ENCODE measurements around the gene PPCDC.

PPCDC gene

GRCh38 chr15:75019916-75020315, 3.5 kb upstream of the PPCDC start:
- no peak for TF ChIP-seq CTCF (conservative IDR thresholded peaks at IDR 0.05; ENCODE audit: low read length)
- no peak for TF ChIP-seq EZH2phosphoT487 (IDR thresholded peaks at IDR 0.05; ENCODE audit: borderline replicate concordance)
- Histone ChIP-seq H3K4me3 (ENCODE audit: low read length, poor library complexity, severe bottlenecking) (no peak overlapping the region), H3K9me3 (ENCODE audit: insufficient read depth, low read depth, low read length) (no peaks in the 10 kb centered on the region), H3K27me3 (ENCODE audit: insufficient read depth, low read length, poor library complexity, severe bottlenecking) (no peaks in the 10 kb centered on the region), H4K20me1 (ENCODE audit: insufficient read depth, low read length, poor library complexity, severe bottlenecking) (no peaks in the 10 kb centered on the region), H3K4me2 (ENCODE audit: low read depth, low read length, poor library complexity, severe bottlenecking) (no peak overlapping the region), H2AFZ (ENCODE audit: low read length) (no peak overlapping the region), H3K4me1 (ENCODE audit: insufficient read depth, low read length, poor library complexity, severe bottlenecking) (peaks cover 11% of the 10 kb centered on the region), H3K36me3 (ENCODE audit: insufficient read depth, low read length) (no peaks in the 10 kb centered on the region), H3K9ac (ENCODE audit: low read depth, low read length, poor library complexity, severe bottlenecking) (no peak overlapping the region), H3K79me2 (ENCODE audit: insufficient read depth, low read length) (peaks cover 14% of the 10 kb centered on the region), H3F3A (ENCODE audit: low read depth) (no peaks in the 10 kb centered on the region), H3K9me2 (replicated peaks; ENCODE audit: low read depth, low read length) (no peaks in the 10 kb centered on the region)

GRCh38 chr15:75021341-75021740, 2.0 kb upstream of the PPCDC start:
- Histone ChIP-seq H3K4me3 (ENCODE audit: low read length, poor library complexity, severe bottlenecking) (no peak overlapping the region), H3K4me1 (ENCODE audit: insufficient read depth, low read length, poor library complexity, severe bottlenecking) (peaks cover 15% of the 10 kb centered on the region), H3K79me2 (ENCODE audit: insufficient read depth, low read length) (peaks cover 19% of the 10 kb centered on the region), H4K20me1 (ENCODE audit: insufficient read depth, low read length, poor library complexity, severe bottlenecking) (no peaks in the 10 kb centered on the region), H2AFZ (ENCODE audit: low read length) (no peak overlapping the region), H3K4me2 (ENCODE audit: low read depth, low read length, poor library complexity, severe bottlenecking) (no peak overlapping the region), H3K36me3 (ENCODE audit: insufficient read depth, low read length) (no peaks in the 10 kb centered on the region), H3K9me3 (ENCODE audit: insufficient read depth, low read depth, low read length) (no peaks in the 10 kb centered on the region), H3K27me3 (ENCODE audit: insufficient read depth, low read length, poor library complexity, severe bottlenecking) (no peaks in the 10 kb centered on the region), H3K9me2 (replicated peaks; ENCODE audit: low read depth, low read length) (no peaks in the 10 kb centered on the region), H3F3A (ENCODE audit: low read depth) (no peaks in the 10 kb centered on the region), H3K9ac (ENCODE audit: low read depth, low read length, poor library complexity, severe bottlenecking) (no peak overlapping the region)
- TF ChIP-seq EZH2phosphoT487 (IDR thresholded peaks at IDR 0.05; ENCODE audit: borderline replicate concordance) (no peak), CTCF (conservative IDR thresholded peaks at IDR 0.05; ENCODE audit: low read length) (no peak)

GRCh38 chr15:75022783-75023180, 608 bp upstream of the PPCDC start:
- Histone ChIP-seq H3K4me3 (ENCODE audit: low read length, poor library complexity, severe bottlenecking) (no peak overlapping the region), H3K27me3 (ENCODE audit: insufficient read depth, low read length, poor library complexity, severe bottlenecking) (no peaks in the 10 kb centered on the region), H3K9ac (ENCODE audit: low read depth, low read length, poor library complexity, severe bottlenecking) (peak overlapping the region; percentile 98), H3K9me2 (replicated peaks; ENCODE audit: low read depth, low read length) (no peaks in the 10 kb centered on the region), H3K79me2 (ENCODE audit: insufficient read depth, low read length) (peaks cover 19% of the 10 kb centered on the region), H4K20me1 (ENCODE audit: insufficient read depth, low read length, poor library complexity, severe bottlenecking) (no peaks in the 10 kb centered on the region), H3K4me2 (ENCODE audit: low read depth, low read length, poor library complexity, severe bottlenecking) (no peak overlapping the region), H3K36me3 (ENCODE audit: insufficient read depth, low read length) (no peaks in the 10 kb centered on the region), H3K9me3 (ENCODE audit: insufficient read depth, low read depth, low read length) (no peaks in the 10 kb centered on the region), H3F3A (ENCODE audit: low read depth) (no peaks in the 10 kb centered on the region), H3K4me1 (ENCODE audit: insufficient read depth, low read length, poor library complexity, severe bottlenecking) (peaks cover 15% of the 10 kb centered on the region), H2AFZ (ENCODE audit: low read length) (peak overlapping the region; percentile 71)
- TF ChIP-seq EZH2phosphoT487 (IDR thresholded peaks at IDR 0.05; ENCODE audit: borderline replicate concordance) = no peak
- no peak for TF ChIP-seq CTCF (conservative IDR thresholded peaks at IDR 0.05; ENCODE audit: low read length)
